Measurements from ENCODE around the gene MPO.

DNA sequence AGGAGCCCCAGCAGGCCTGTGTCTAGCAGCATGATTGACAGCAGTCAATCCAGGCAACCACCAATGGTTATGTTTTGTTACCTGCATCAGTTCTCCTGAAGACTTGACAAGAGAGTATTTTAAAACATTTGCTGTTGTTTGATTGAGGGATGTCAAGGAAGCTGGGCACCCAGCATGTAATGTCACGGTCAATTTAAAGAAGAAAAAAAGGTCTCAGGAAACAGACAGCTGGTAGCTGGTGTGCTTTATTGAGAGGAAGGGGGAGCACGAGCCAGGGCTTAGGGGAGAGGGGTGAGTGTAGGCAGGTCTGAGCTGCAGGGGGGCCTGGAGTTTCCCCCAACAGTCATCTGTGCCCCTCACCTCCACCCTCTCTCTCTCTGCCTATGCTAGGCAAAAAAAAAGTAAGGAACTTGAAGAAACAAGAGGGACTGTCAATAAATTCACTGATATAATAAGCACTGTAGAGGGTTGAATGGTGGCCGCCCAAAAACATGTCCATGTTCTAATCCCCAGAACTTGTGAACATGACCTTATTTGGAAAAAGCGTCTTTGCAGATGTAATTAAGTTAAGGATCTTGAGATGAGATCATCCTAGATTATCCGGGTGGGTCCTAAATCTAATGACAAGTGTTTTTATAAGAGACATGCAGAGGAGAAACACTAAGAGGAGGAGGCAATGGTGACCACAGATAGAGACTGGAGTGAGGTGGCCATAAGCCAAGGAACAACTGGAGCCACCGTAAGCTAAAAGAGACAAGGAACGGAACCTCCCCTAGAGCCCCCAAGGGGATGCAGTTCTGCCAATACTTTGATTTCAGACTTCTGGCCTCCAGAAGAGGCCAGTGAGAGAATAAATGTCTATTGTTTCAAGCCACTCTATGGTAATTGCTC, 33.3 kb upstream of the MPO start:
- TF ChIP-seq, protein P1, sequence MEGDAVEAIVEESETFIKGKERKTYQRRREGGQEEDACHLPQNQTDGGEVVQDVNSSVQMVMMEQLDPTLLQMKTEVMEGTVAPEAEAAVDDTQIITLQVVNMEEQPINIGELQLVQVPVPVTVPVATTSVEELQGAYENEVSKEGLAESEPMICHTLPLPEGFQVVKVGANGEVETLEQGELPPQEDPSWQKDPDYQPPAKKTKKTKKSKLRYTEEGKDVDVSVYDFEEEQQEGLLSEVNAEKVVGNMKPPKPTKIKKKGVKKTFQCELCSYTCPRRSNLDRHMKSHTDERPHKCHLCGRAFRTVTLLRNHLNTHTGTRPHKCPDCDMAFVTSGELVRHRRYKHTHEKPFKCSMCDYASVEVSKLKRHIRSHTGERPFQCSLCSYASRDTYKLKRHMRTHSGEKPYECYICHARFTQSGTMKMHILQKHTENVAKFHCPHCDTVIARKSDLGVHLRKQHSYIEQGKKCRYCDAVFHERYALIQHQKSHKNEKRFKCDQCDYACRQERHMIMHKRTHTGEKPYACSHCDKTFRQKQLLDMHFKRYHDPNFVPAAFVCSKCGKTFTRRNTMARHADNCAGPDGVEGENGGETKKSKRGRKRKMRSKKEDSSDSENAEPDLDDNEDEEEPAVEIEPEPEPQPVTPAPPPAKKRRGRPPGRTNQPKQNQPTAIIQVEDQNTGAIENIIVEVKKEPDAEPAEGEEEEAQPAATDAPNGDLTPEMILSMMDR (IDR thresholded peaks at IDR 0.05): no peak
- TF ChIP-seq POLR2A (IDR thresholded peaks at IDR 0.05): no peak
- no peak for TF ChIP-seq EP300 (IDR thresholded peaks at IDR 0.05)

Data from ovary (tissue), 3 donors.